Measurements from ENCODE around the gene MYOCD.

DNA sequence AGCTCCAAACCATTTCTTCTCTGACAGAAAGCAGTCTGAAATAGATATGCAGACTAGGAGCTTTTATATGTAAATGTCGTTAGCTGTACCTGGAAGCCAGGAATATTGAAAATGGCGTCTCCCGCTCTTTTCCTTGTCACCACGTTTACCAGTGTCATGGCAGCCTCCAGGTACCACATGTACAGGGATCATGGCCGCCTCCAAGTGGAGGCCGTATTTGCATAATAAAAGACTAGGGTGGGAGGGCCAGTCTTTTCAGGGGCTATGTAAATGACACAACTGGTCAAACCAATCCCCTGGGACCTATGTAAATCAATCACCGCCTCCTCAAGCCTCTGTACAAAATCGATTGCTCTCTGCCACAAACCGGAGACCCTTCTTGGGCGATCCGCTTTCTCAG, 54.3 kb downstream of the MYOCD start:
- TF ChIP-seq POLR2A (IDR thresholded peaks at IDR 0.05): no peak
- TF ChIP-seq, protein P1, sequence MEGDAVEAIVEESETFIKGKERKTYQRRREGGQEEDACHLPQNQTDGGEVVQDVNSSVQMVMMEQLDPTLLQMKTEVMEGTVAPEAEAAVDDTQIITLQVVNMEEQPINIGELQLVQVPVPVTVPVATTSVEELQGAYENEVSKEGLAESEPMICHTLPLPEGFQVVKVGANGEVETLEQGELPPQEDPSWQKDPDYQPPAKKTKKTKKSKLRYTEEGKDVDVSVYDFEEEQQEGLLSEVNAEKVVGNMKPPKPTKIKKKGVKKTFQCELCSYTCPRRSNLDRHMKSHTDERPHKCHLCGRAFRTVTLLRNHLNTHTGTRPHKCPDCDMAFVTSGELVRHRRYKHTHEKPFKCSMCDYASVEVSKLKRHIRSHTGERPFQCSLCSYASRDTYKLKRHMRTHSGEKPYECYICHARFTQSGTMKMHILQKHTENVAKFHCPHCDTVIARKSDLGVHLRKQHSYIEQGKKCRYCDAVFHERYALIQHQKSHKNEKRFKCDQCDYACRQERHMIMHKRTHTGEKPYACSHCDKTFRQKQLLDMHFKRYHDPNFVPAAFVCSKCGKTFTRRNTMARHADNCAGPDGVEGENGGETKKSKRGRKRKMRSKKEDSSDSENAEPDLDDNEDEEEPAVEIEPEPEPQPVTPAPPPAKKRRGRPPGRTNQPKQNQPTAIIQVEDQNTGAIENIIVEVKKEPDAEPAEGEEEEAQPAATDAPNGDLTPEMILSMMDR (IDR thresholded peaks at IDR 0.05): no peak
